HL-60 (cell line): ENCODE data around the gene CDK15.

ENCODE experiments used
- DNase-seq, 2 experiments: peaks; one replicate each; pipeline ENCODE4 v3.0.0-alpha.2; 2010 to 2020; ENCODE audit warnings: low read depth in 1 of 2, low spot score in 1 of 2
- H3K27ac ChIP-seq: fragments of 250-450 bp; sonication (Bioruptor Pico); replicated peaks from 2 replicates; pipeline ENCODE4 v1.5.1; 2020; ENCODE audit warnings: mild to moderate bottlenecking, moderate library complexity
- H3K27me3 ChIP-seq: fragments of 250-450 bp; sonication (Bioruptor Pico); 2 replicates; pipeline ENCODE4 v1.5.1; 2021; ENCODE audit warnings: mild to moderate bottlenecking, moderate library complexity; ENCODE audit not compliant: insufficient read depth, poor library complexity, severe bottlenecking
- H3K4me3 ChIP-seq: replicated peaks from 2 replicates; pipeline ENCODE4 v1.5.1; 2011; ENCODE audit warnings: mild to moderate bottlenecking, control low read depth, low read length; ENCODE audit not compliant: insufficient read depth
- GABPA ChIP-seq: IDR thresholded peaks from 2 replicates; pipeline ENCODE4 v1.6.1; 2012; ENCODE audit warnings: low read depth
- POLR2AphosphoS5 ChIP-seq: IDR thresholded peaks from 2 replicates; pipeline ENCODE4 v1.6.1; 2012; ENCODE audit warnings: low read depth
- REST ChIP-seq: IDR thresholded peaks from 2 replicates; pipeline ENCODE4 v1.6.1; 2012; ENCODE audit warnings: low read depth; ENCODE audit not compliant: insufficient replicate concordance
- SPI1 ChIP-seq: IDR thresholded peaks from 2 replicates; pipeline ENCODE4 v1.6.1; 2012; ENCODE audit warnings: low read depth, mild to moderate bottlenecking, borderline replicate concordance
- TF ChIP-seq, protein P1 (sequence below): IDR thresholded peaks from one replicate; pipeline ENCODE4 v1.5.1; 2011; ENCODE audit warnings: low read length, control low read depth, inconsistent platforms; ENCODE audit not compliant: insufficient read depth

Gene CDK15

DNA sequence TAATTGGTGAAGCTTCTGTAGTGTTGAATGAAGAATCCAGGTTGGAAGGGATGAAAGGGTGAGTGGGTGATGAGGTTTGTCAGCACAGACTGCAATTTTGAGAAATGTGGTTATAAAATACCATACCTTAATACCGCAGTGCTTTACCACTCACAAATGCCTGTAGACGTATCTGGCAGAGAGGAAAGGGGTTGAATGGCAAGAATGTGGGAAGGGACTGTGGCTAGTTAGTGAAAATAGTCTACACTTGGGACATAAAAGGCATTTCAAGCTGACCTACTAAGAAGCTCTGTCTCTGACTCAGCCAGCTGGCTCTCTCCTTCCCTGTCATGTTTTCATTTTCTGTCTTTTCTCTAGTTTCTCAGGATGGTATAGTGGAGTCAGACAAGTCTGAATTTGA is 25.1 kb downstream of the CDK15 start:
- Histone ChIP-seq H3K27ac (no peak overlapping the region), H3K4me3 (no peak overlapping the region), H3K27me3 (no peaks in the 10 kb centered on the region)
- TF ChIP-seq POLR2AphosphoS5 (no peak), REST (no peak), GABPA (no peak), SPI1 (no peak)
- TF ChIP-seq, protein P1, sequence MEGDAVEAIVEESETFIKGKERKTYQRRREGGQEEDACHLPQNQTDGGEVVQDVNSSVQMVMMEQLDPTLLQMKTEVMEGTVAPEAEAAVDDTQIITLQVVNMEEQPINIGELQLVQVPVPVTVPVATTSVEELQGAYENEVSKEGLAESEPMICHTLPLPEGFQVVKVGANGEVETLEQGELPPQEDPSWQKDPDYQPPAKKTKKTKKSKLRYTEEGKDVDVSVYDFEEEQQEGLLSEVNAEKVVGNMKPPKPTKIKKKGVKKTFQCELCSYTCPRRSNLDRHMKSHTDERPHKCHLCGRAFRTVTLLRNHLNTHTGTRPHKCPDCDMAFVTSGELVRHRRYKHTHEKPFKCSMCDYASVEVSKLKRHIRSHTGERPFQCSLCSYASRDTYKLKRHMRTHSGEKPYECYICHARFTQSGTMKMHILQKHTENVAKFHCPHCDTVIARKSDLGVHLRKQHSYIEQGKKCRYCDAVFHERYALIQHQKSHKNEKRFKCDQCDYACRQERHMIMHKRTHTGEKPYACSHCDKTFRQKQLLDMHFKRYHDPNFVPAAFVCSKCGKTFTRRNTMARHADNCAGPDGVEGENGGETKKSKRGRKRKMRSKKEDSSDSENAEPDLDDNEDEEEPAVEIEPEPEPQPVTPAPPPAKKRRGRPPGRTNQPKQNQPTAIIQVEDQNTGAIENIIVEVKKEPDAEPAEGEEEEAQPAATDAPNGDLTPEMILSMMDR = no peak
- no peak for DNase-seq

- DNase-seq = no peak
- H3K4me3 ChIP-seq = no peak overlapping the region
- H3K27ac ChIP-seq = no peak overlapping the region
- H3K27me3 ChIP-seq = no peaks in the 10 kb centered on the region
- TF ChIP-seq GABPA = no peak
- TF ChIP-seq SPI1 = no peak
- TF ChIP-seq REST = no peak
- no peak for TF ChIP-seq POLR2AphosphoS5
- TF ChIP-seq, protein P1 = no peak
Observed at GRCh38 chr2:201833781-201834180, 27.4 kb downstream of the CDK15 start.

GRCh38 chr2:201835066-201835465 is 28.7 kb downstream of the CDK15 start:
- Histone ChIP-seq H3K27me3 (no peaks in the 10 kb centered on the region), H3K4me3 (no peak overlapping the region), H3K27ac (no peak overlapping the region)
- TF ChIP-seq GABPA (no peak), SPI1 (no peak), REST (no peak), POLR2AphosphoS5 (no peak)
- TF ChIP-seq, protein P1 = no peak
- no peak for DNase-seq
